Measurements from ENCODE around the gene POMZP3. TPM values are rescaled to one million over a fixed set of nuclear protein-coding genes. Genes with fewer than 3 reads are reported as not detected.

POMZP3 gene
- total RNA-seq, 1 donor = 3.5 TPM

Other genes with a start within 250 kb of the POMZP3 start
- 0.43 and 0.64 TPM in 2 replicates for gene SSC4D, start 217.6 kb downstream of the POMZP3 start, total RNA-seq
- 0.86 and 0.97 TPM in 2 replicates for gene ZP3, start 202.3 kb downstream of the POMZP3 start, total RNA-seq
- gene DTX2, start 165.6 kb downstream of the POMZP3 start, total RNA-seq = 5.2 and 6.1 TPM in 2 replicates
- gene UPK3B, start 116.7 kb downstream of the POMZP3 start, total RNA-seq = 0.43 TPM in 1 of 2 replicates, not detected in the other
- gene SPDYE16, start 84.0 kb downstream of the POMZP3 start, total RNA-seq = not detected in 2 replicates

Data from fibroblast of villous mesenchyme (primary cell).